HepG2 (cell line): ENCODE results near the gene CD79A.

ENCODE experiments used
- CERS6 ChIP-seq: sonication (generic); formaldehyde crosslinking; IDR thresholded peaks from 2 replicates; pipeline ENCODE4 v1.5.0; 2020; ENCODE audit warnings: missing genetic modification reagents
- IRF2 ChIP-seq: IDR thresholded peaks from 2 replicates; pipeline ENCODE4 v1.6.1; 2018; ENCODE audit warnings: missing genetic modification reagents, missing compliant biosample characterization
- STAT6 ChIP-seq: sonication (generic); formaldehyde crosslinking; IDR thresholded peaks from 2 replicates; pipeline ENCODE4 v1.4.0; 2020; ENCODE audit warnings: missing genetic modification reagents, mild to moderate bottlenecking, borderline replicate concordance
- SUZ12 ChIP-seq: fragments of 150-350 bp; IDR thresholded peaks from 2 replicates; pipeline ENCODE4 v1.6.1; 2014; ENCODE audit warnings: low read depth, low read length
- ZNF724P ChIP-seq: sonication (generic); formaldehyde crosslinking; IDR thresholded peaks from 2 replicates; pipeline ENCODE4 v1.8.0; 2022; ENCODE audit warnings: missing genetic modification reagents, borderline replicate concordance
- ZSCAN5A ChIP-seq: sonication (generic); formaldehyde crosslinking; IDR thresholded peaks from 2 replicates; pipeline ENCODE4 v1.8.0; 2022; ENCODE audit warnings: mild to moderate bottlenecking, missing genetic modification reagents, borderline replicate concordance
- TF ChIP-seq, protein P1 (sequence below): sonication (generic); formaldehyde crosslinking; IDR thresholded peaks from 2 replicates; pipeline ENCODE4 v1.5.0; 2020; ENCODE audit warnings: mild to moderate bottlenecking, missing genetic modification reagents, moderate library complexity

DNA sequence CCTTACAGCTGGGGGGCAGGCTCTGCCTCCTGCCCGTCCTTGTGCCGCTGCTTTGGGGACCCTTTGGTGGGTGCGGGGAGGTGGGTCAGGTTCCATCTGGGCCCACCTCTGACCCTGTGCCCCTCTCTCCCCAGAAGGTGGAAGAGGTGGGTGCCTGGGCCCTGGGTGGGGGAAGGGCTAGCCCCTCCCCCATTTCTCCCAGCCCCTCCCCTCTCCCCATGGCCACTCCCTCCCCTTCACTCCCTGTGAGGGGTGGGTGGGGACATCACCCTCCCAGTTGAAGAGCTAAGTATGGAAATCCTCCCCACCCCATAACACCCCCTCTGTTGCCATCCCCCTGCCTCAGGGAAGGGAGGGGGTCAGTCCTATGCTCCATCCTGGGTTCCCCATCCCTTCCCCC lies 20.1 kb downstream of the CD79A start:
- TF ChIP-seq CERS6 (no peak), STAT6 (no peak), SUZ12 (no peak), IRF2 (CRISPR knock-in tag) (no peak), ZSCAN5A (CRISPR knock-in tag) (no peak), ZNF724P (CRISPR knock-in tag) (no peak)
- TF ChIP-seq, protein P1, sequence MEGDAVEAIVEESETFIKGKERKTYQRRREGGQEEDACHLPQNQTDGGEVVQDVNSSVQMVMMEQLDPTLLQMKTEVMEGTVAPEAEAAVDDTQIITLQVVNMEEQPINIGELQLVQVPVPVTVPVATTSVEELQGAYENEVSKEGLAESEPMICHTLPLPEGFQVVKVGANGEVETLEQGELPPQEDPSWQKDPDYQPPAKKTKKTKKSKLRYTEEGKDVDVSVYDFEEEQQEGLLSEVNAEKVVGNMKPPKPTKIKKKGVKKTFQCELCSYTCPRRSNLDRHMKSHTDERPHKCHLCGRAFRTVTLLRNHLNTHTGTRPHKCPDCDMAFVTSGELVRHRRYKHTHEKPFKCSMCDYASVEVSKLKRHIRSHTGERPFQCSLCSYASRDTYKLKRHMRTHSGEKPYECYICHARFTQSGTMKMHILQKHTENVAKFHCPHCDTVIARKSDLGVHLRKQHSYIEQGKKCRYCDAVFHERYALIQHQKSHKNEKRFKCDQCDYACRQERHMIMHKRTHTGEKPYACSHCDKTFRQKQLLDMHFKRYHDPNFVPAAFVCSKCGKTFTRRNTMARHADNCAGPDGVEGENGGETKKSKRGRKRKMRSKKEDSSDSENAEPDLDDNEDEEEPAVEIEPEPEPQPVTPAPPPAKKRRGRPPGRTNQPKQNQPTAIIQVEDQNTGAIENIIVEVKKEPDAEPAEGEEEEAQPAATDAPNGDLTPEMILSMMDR (CRISPR knock-in tag), result no peak
